ENCODE data around the gene SLC2A13. TPM values are rescaled to one million over a fixed set of nuclear protein-coding genes. Genes with fewer than 3 reads are reported as not detected.
"Not testable (repeated sequence)": the region's sequence is repeated elsewhere in the genome, so short reads cannot be mapped to it uniquely, and the experiment has no call there.

SLC2A13 gene
- polyA plus RNA-seq, 1 donor: 12.5 TPM

GRCh38 chr12:39868328-39868725 lies 237.6 kb downstream of the SLC2A13 start:
- no peak for DNase-seq

GRCh38 chr12:39867631-39868327 lies 238.1 kb downstream of the SLC2A13 start:
- no peak for DNase-seq

DNA sequence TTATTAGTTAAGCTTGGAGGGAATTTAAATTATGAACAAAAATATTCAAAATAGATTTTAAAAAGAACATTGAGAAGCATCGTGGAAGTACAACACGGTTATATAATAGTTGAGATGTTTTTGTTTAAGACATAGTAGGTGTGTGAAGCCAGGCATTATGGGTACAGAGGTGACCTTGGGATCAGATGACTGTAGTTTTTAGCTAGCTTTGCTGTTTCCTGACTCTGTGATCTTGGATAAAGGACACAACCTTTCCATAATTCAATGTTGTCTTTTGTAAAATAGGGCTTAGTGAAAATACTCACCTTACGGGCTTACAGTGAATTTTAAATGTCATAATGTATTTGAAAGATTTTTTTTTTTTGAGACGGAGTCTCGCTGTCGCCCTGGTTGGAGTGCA lies 239.7 kb downstream of the SLC2A13 start:
- no peak for DNase-seq

DNA sequence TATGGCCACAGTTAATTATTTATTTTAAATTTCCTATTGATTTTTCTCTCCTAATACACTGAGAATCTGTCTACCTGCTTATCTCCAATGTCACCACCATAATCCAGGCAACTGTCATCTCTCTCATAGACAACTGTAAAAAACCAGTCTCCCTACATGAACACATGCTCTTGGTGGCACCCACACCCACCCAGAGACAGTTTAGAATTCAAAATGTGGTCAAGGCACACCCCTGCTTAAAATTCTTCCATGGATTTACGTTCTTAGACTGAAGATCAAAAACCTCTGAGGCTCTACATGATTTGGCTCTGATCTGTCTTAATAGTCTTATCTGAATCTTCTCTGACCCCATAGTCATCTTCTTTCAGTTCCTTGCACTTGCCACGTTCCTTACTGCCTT lies 245.2 kb downstream of the SLC2A13 start:
- no peak for DNase-seq

DNA sequence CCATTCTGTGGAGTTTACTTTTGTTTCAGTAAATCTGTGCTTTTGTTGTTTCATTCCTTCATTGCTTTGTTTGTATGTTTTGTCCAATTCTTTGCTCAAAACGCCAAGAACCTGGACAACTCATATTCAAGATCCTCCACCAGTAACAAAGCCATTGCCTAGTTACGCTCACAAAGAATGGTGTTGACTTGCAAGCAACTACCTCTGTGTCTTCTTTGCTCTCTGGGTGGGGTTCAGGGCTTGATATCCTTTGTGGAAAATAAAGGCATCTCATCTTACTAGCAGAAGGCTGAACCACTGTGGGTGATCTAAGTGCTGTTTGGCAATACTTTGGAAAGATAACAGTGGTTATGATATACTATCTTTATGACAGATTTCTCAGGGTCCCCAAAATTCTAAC lies 252.9 kb downstream of the SLC2A13 start:
- no peak for DNase-seq

DNA sequence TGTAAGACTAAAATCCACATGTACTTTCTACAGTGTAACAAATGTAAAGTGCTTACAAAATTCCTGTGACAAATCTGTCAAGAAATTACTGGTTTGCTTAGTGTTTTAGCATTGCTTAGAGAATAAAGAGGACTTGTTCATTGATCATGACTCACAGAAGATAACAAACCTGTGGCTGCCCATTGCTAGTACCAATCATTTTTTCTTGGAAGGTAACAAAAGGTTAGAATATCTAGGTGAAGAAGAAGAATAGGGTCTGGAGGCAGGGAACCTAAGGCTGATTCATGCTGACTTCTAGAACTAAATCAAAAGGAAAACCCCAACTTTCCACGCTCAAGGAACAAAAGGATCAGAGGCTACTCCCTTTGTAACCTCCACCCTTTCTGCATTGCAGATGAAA lies 253.5 kb downstream of the SLC2A13 start:
- no peak for DNase-seq

DNA sequence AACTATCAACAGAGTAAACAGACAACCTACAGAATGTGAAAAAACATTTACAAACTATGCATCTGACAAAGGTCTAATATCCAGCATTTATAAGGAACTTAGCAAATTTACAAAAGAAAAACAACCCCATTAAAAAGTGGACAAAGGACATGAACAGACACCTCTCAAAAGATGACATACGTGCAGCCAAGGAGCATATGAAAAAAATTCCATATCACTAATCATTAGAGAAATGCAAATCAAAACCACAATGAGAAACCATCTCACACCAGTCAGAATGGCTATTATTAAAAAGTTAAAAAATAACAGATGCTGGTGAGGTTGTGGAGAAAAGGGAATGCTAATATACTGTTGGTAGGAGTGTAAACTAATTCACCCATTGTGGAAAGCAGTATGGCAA lies 257.7 kb downstream of the SLC2A13 start:
- not testable (repeated sequence) for DNase-seq

DNA sequence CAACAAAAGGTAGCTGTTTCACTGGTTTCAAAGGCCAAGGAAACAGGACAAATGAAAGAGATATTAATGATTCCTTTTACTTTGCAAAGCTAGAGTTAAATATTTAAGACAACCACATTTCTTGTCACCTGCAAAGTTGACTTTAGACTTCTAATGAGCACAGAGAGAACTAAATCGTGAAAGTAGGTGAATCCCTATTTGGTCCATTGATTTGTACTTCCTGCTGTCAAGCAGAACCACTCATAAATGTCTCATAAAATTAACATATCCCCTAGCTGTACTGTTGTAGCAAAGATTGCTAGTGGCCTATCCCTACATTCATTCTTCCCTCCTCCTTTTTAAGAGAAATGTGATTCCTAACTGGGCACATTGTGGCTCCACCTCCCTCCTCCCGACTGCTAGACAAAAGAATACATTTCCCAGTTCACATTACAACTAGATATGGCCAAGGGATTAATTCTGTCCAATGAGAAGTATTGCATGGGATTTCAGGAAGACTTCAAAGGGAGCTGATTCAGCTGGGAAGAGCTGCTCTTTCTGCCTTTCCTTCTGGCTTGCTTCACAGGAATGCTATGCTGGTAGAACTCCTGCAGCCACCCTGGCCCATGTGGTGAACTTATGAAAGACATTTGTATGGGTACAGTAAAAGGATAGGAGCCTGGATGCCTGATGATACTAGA lies 258.8 kb downstream of the SLC2A13 start:
- DNase-seq: no peak

DNA sequence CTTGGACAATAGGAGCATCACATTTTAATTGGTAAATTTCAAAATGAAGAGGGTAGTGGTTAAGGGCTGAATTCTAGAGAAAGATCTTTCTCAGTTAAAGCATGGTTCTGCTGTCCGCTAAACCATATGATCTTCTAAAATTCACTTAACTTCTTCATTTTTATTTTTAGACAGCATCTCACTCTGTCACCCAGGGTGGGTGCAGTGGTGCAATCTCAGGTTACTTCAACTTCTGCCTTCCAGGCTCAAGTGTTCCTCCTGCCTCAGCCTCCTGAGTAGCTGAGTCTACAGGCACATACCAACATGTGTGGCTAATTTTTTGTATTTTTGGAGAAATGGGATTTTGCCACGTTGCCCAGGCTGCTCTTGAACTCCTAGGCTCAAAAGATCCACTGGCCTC lies 259.6 kb downstream of the SLC2A13 start:
- DNase-seq: no peak

- no peak for DNase-seq
Observed at GRCh38 chr12:39840422-39840821, 265.5 kb downstream of the SLC2A13 start.

DNA sequence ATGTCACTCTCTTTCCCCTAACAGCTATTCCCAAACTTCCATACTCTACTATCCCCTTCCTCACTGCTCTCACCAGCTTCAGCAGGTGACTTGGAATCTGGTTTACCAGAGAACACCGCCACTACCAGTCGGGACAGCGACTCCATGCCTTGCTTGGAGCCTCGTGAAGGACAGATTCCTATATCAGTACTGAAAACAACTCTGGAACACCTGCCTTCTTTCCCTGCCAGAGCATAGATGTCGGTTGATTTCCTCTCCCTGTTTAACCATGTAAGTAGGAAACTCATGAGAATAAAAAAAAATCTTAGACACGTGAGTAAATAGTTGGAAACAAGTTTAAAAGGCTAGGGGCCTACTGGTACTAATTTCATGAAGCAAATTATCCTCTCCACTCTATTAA lies 266.8 kb downstream of the SLC2A13 start:
- no peak for DNase-seq

DNA sequence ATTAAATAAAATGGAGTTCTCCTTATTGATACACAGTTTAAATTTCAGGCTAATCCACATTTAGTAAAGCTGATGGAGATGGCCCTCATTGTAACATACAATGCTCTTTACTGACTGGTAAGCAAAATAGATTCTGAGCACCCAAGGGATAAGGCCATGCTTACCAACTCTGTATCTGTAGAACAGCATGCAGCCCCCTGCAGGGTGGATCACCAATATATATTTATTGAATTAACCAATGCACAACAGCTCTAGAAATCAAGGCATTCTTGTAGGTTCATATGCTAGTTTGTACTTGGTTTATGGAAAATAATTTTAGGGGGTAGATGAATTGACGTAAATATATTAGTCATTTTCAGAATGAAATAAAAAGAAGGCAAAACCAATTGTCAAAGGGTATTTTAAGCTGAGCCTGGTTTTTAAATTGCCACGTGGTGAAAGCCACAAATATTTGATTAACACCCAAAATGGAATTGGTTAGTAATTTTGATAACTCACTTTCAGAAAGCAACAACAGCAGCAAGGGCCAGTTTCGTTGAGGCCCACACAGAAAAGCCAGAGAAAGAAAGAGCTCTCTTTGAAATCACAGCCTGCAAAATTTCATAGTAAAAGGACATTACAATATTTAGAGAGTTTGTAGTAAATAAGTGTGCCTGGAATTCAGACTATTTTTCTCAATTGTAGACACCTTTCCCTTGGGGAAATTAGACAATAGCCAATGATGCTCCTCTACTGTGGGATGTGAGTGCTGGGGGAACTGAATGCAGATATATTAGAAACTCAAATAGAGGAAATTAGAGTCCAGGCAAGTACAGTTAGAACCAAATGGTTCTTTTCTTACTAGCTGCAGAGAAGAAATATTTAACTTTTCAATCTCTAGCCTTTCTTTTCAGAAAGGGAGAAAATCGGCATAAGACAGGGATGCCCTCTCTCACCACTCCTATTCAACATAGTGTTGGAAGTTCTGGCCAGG lies 270.1 kb downstream of the SLC2A13 start:
- DNase-seq: no peak

DNA sequence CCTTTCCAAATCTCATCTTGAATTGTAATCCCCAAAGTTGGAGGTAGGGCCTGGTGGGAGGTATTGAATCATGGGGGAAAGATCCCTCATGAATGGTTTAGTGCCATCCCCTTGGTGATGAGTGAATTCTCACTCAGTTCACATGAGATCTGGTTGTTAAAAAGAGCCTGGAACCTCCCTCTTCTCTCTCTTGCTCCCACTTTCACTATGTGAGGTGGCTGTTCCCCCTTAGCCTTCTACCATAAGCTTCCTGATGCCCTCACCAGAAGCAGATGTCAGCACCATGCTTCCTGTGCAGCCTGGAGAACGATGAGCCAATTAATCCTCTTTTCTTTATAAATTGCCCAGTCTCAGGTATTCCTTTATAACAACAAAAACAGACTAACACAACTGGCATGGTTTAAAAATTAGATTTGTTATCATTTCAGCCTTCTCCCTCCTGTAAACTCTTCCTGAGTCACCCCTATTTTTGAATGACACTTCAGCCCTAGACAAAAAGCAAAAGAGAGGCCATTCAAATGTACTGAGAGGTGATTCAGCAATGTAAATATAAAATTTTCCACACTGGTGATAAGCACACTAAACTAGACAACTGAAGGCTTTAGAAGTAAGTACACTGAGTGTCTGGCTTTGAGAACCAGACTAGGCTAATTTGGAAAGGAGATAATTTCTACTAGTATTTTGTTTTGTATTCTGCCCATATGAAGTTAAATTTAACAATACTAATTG lies 274.1 kb downstream of the SLC2A13 start:
- DNase-seq: no peak

DNA sequence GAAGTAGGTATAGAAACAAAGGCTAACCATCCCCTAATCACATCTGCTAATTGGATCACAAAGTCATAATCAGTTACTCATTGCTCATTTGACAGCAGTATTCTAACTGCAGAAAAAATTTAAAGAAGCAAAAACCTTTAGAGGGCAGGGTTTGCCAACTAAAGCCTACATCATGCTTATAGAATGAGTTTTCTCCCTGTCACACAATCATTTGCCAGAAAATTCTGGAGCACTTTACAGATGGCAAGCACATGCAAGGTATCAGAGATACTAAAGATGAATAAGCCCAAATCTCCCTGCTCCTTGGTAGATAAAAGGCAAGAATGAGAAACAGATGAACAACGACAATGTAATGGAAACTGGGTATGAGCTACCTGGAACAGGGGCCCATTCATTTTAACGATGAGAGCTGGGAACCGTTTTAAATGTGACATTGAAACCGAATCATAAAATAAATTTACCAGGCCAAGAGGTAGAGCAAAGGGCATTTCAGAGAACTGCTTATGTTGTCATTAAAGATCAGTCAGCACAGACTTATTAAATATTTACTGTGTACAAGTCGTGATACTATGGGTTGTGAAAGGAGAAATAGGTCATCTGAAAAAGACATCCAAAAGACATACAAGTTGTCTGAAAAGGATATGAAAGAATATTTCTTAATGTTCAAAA lies 274.9 kb downstream of the SLC2A13 start:
- DNase-seq: no peak

DNA sequence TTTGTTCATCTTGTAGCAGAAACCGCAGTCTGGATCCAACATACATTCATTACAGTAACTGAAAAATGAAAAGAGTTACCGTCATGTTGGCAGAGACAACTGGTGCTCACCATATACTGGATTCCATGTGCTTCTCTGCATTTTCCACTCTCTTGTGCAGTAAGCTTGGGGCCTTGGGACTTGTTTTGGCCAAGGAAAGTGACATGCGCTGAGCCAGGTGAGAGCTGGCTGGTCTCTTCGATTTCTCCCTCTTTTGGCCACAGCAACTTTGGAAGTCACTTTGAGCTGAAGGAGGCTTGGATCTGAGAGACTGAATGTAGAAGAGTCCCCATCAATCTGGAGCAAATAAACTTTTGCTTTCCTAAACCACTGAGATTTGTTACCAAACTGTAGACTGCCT lies 275.7 kb downstream of the SLC2A13 start:
- no peak for DNase-seq

GRCh38 chr12:39824505-39825212 lies 281.2 kb downstream of the SLC2A13 start:
- DNase-seq: no peak

GRCh38 chr12:39816671-39817185 lies 289.2 kb downstream of the SLC2A13 start:
- DNase-seq: no peak

DNA sequence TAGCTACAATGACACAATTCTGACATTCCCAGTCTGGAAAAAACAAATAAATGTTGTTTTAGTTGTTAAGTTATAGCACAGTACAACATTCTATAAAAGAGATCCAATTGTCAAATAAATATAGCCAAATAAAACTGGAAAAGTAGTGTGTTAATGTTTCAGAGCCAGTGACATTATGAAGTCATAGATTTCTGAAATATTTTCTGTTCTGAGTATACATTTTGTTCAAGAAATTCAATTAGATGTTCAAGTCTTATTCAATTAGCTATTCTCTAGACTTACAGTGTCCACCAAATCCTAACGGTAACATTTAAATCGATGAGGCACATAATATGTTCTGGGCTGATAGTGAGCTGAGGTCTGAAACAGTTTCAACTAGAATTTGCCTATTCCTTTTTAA lies 290.1 kb downstream of the SLC2A13 start:
- no peak for DNase-seq

GRCh38 chr12:39814626-39815025 lies 291.3 kb downstream of the SLC2A13 start:
- DNase-seq: no peak

DNA sequence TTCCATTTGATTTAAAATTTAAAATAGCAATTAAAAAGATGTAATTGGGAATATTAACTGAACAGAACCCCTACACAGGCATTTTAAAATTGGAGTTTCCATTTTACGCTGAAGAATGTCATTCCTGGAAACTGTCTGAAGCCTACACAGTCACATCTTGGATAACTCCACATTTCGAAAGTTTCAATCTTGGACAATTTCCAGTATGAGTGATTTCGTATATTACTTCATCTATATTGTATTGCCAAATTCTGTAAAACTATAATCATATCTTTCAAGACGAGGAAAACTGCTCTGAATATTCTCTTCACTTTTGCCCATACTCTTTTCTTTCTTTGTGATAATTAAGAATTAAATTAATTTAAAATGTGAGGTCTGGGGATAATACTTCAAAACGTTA lies 292.1 kb downstream of the SLC2A13 start:
- no peak for DNase-seq

- DNase-seq: not testable (repeated sequence)
Observed at GRCh38 chr12:39812456-39812855, 293.4 kb downstream of the SLC2A13 start.
